ENCODE results near the gene TTBK2.

Gene TTBK2

DNA sequence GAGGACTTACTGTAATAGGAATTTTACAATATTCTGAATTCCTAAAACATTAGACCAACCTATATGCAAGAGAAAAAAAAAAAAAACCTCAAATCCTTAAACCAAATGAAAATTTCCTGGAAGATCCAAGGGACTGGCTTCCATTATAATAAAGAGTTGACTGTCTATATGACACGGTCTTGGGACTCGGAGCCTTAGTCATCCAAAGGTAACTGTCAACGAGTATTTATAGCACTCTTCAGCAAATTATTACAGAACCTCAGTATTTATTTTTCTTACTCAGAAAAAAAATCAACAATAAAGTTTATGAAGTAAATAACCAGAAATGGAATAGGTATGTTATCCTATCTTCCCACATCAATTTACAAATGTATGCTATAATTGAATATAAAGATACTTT lies 66.0 kb downstream of the TTBK2 start:
- Histone ChIP-seq H3K36me3 (ENCODE audit: insufficient read depth, low read length) (peaks cover 8% of the 10 kb centered on the region), H3K4me1 (ENCODE audit: insufficient read depth, low read length) (no peaks in the 10 kb centered on the region), H3K27ac (ENCODE audit: low read depth, low read length) (no peak overlapping the region), H3K9me3 (ENCODE audit: low read length) (no peaks in the 10 kb centered on the region), H3K4me3 (ENCODE audit: low read depth in 1 of 2, low read length in 2 of 2) (no peak overlapping the region), H3K27me3 (ENCODE audit: control insufficient read depth in 1 of 2, insufficient read depth in 2 of 2, low read length in 2 of 2) (no peaks in the 10 kb centered on the region), H3K9ac (ENCODE audit: low read length) (no peak overlapping the region)

DNA sequence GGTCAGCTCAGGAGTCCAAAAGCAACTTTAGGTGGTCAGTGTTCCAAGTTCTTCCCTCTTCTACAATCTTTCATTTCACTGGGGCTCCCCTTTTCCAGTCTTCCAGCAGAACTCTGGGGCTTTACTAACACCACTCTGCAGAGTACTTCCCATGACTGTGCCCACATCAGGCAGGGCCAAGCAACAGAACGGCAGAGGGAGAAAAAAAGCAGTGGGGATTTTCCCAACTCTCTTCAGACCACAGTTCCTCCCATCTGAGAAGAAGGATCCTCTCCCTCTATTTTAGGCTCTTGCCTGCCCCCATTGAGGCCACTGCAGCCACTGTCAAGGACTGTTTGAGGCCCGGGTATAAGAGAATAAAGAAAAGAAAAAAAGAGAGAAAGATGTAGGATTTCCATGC lies 70.7 kb downstream of the TTBK2 start:
- Histone ChIP-seq H3K9me3 (ENCODE audit: low read length) (no peaks in the 10 kb centered on the region), H3K27ac (ENCODE audit: low read depth, low read length) (no peak overlapping the region), H3K4me3 (ENCODE audit: low read depth in 1 of 2, low read length in 2 of 2) (no peak overlapping the region), H3K4me1 (ENCODE audit: insufficient read depth, low read length) (no peaks in the 10 kb centered on the region), H3K27me3 (ENCODE audit: control insufficient read depth in 1 of 2, insufficient read depth in 2 of 2, low read length in 2 of 2) (no peaks in the 10 kb centered on the region), H3K36me3 (ENCODE audit: insufficient read depth, low read length) (peaks cover 5% of the 10 kb centered on the region), H3K9ac (ENCODE audit: low read length) (no peak overlapping the region)

DNA sequence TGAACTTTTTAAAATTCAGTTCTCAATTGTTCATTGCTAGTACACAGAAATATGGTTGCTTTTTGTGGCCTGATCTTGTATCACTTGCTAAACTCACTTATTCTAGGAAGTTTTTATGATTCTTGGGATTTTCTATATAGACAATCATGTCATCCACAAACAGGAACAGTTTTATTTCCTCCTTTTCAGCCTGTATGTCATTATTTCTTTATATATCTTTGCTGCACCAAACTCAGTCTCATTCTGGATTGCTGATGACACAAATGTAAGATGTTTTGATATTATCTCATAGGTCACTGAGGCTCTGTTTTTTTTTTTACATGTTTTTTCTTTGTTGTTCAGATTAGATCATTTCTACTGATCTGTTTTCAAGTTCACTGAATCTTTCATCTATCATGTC lies 71.7 kb downstream of the TTBK2 start:
- Histone ChIP-seq H3K27ac (ENCODE audit: low read depth, low read length) (no peak overlapping the region), H3K9ac (ENCODE audit: low read length) (no peak overlapping the region), H3K4me3 (ENCODE audit: low read depth in 1 of 2, low read length in 2 of 2) (no peak overlapping the region), H3K27me3 (ENCODE audit: control insufficient read depth in 1 of 2, insufficient read depth in 2 of 2, low read length in 2 of 2) (no peaks in the 10 kb centered on the region), H3K4me1 (ENCODE audit: insufficient read depth, low read length) (no peaks in the 10 kb centered on the region), H3K36me3 (ENCODE audit: insufficient read depth, low read length) (peaks cover 5% of the 10 kb centered on the region), H3K9me3 (ENCODE audit: low read length) (no peaks in the 10 kb centered on the region)

DNA sequence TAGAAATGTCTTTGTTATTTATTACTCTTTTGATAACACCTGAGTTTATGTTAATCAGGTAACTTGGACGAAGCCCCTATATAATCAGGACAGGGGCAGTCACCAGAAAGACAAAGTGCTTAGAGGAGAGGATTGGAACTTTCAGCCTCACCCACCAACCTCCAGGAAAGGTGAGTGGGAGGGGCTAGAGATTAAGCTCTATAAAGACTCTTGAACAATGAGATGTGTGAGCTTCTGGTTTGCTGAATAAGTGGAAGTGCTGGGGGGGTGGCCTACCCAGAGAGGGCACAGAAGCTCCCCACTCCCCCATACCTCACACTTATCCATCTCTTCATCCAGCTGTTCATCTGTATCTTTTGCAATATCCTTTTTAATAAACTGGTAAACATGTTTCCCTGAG lies 73.9 kb downstream of the TTBK2 start:
- Histone ChIP-seq H3K4me1 (ENCODE audit: insufficient read depth, low read length) (no peaks in the 10 kb centered on the region), H3K9me3 (ENCODE audit: low read length) (no peaks in the 10 kb centered on the region), H3K27me3 (ENCODE audit: control insufficient read depth in 1 of 2, insufficient read depth in 2 of 2, low read length in 2 of 2) (no peaks in the 10 kb centered on the region), H3K4me3 (ENCODE audit: low read depth in 1 of 2, low read length in 2 of 2) (no peak overlapping the region), H3K9ac (ENCODE audit: low read length) (no peak overlapping the region), H3K27ac (ENCODE audit: low read depth, low read length) (no peak overlapping the region), H3K36me3 (ENCODE audit: insufficient read depth, low read length) (peaks cover 5% of the 10 kb centered on the region)

- Histone ChIP-seq H3K27me3 (ENCODE audit: control insufficient read depth in 1 of 2, insufficient read depth in 2 of 2, low read length in 2 of 2) (no peaks in the 10 kb centered on the region), H3K9ac (ENCODE audit: low read length) (no peak overlapping the region), H3K9me3 (ENCODE audit: low read length) (no peaks in the 10 kb centered on the region), H3K4me1 (ENCODE audit: insufficient read depth, low read length) (no peaks in the 10 kb centered on the region), H3K27ac (ENCODE audit: low read depth, low read length) (no peak overlapping the region), H3K4me3 (ENCODE audit: low read depth in 1 of 2, low read length in 2 of 2) (no peak overlapping the region), H3K36me3 (ENCODE audit: insufficient read depth, low read length) (peaks cover 5% of the 10 kb centered on the region)
Measured at GRCh38 chr15:42845581-42845980, 75.0 kb downstream of the TTBK2 start.

GRCh38 chr15:42843699-42844098 lies 76.9 kb downstream of the TTBK2 start:
- Histone ChIP-seq H3K9me3 (ENCODE audit: low read length) (no peaks in the 10 kb centered on the region), H3K27ac (ENCODE audit: low read depth, low read length) (no peak overlapping the region), H3K4me1 (ENCODE audit: insufficient read depth, low read length) (no peaks in the 10 kb centered on the region), H3K9ac (ENCODE audit: low read length) (no peak overlapping the region), H3K4me3 (ENCODE audit: low read depth in 1 of 2, low read length in 2 of 2) (no peak overlapping the region), H3K27me3 (ENCODE audit: control insufficient read depth in 1 of 2, insufficient read depth in 2 of 2, low read length in 2 of 2) (no peaks in the 10 kb centered on the region), H3K36me3 (ENCODE audit: insufficient read depth, low read length) (peaks cover 8% of the 10 kb centered on the region)

GRCh38 chr15:42836251-42836650 lies 84.3 kb downstream of the TTBK2 start:
- Histone ChIP-seq H3K4me3 (ENCODE audit: low read depth in 1 of 2, low read length in 2 of 2) (no peak overlapping the region), H3K9me3 (ENCODE audit: low read length) (no peaks in the 10 kb centered on the region), H3K4me1 (ENCODE audit: insufficient read depth, low read length) (no peaks in the 10 kb centered on the region), H3K27me3 (ENCODE audit: control insufficient read depth in 1 of 2, insufficient read depth in 2 of 2, low read length in 2 of 2) (no peaks in the 10 kb centered on the region), H3K27ac (ENCODE audit: low read depth, low read length) (no peak overlapping the region), H3K36me3 (ENCODE audit: insufficient read depth, low read length) (peaks cover 8% of the 10 kb centered on the region), H3K9ac (ENCODE audit: low read length) (no peak overlapping the region)

DNA sequence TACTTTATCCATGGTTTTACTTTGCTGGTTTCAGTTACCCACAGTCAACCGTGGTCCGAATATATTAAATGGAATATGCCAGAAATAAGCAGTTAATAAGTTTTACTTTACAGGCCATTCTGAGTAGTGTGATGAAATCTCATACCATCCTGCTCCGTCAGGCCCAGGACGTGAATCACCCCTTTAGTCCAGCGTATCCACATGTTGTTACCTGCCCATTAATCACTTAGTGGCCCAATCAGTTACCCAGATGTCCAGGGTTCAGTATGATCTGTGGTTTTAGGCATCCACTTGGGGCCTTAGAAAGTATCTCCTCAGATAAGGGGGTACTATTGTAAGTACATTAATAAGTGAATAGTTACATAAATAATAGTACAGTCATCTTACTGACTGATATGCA lies 88.0 kb downstream of the TTBK2 start:
- Histone ChIP-seq H3K27ac (ENCODE audit: low read depth, low read length) (no peak overlapping the region), H3K4me1 (ENCODE audit: insufficient read depth, low read length) (no peaks in the 10 kb centered on the region), H3K27me3 (ENCODE audit: control insufficient read depth in 1 of 2, insufficient read depth in 2 of 2, low read length in 2 of 2) (no peaks in the 10 kb centered on the region), H3K9me3 (ENCODE audit: low read length) (no peaks in the 10 kb centered on the region), H3K4me3 (ENCODE audit: low read depth in 1 of 2, low read length in 2 of 2) (no peak overlapping the region), H3K36me3 (ENCODE audit: insufficient read depth, low read length) (no peaks in the 10 kb centered on the region), H3K9ac (ENCODE audit: low read length) (no peak overlapping the region)

- Histone ChIP-seq H3K27ac (ENCODE audit: low read depth, low read length) (no peak overlapping the region), H3K9me3 (ENCODE audit: low read length) (no peaks in the 10 kb centered on the region), H3K36me3 (ENCODE audit: insufficient read depth, low read length) (peaks cover 9% of the 10 kb centered on the region), H3K27me3 (ENCODE audit: control insufficient read depth in 1 of 2, insufficient read depth in 2 of 2, low read length in 2 of 2) (no peaks in the 10 kb centered on the region), H3K4me1 (ENCODE audit: insufficient read depth, low read length) (no peaks in the 10 kb centered on the region), H3K9ac (ENCODE audit: low read length) (no peak overlapping the region), H3K4me3 (ENCODE audit: low read depth in 1 of 2, low read length in 2 of 2) (no peak overlapping the region)
Measured at GRCh38 chr15:42826251-42826890, 94.2 kb downstream of the TTBK2 start.

DNA sequence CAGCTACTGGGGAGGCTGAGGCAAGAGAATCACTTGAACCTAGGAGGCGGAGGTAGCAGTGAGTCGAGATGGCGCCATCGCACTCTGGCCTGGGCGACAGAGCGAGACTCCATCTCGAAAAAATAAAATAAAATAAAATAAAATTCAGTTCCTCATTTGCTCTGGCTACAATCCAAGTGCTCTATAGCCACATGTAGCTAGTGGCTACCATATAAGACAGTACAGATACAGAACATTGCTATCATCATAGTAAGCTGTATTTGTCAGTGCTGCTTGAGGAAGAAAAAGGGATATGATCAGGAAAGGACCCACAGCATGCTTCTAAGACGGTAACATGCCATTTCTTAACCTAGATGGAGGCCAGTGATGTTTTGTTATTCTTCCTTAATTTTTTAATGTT lies 95.0 kb downstream of the TTBK2 start:
- Histone ChIP-seq H3K36me3 (ENCODE audit: insufficient read depth, low read length) (peaks cover 9% of the 10 kb centered on the region), H3K9me3 (ENCODE audit: low read length) (no peaks in the 10 kb centered on the region), H3K4me3 (ENCODE audit: low read depth in 1 of 2, low read length in 2 of 2) (no peak overlapping the region), H3K27ac (ENCODE audit: low read depth, low read length) (no peak overlapping the region), H3K4me1 (ENCODE audit: insufficient read depth, low read length) (no peaks in the 10 kb centered on the region), H3K27me3 (ENCODE audit: control insufficient read depth in 1 of 2, insufficient read depth in 2 of 2, low read length in 2 of 2) (no peaks in the 10 kb centered on the region), H3K9ac (ENCODE audit: low read length) (no peak overlapping the region)

DNA sequence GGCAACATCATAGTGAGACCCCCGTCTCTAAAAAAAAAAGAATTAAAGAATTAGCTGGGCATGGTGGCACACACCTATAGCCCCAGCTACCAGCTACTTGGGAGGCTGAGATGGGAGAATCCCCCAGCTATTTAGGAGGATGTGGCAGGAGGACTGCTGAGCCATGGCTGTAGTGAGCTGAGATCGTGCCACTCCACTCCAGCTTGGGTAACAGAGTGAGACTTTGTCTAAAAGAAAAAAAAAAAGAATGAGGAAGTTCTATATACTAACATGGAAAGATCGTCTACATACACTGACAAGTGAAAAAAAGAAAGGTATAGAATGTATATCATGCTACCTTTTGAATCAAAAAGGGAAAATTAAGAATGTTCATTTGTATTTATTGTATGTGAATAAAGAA lies 99.8 kb downstream of the TTBK2 start:
- no peak overlapping the region for H3K9ac ChIP-seq (ENCODE audit: low read length)
- H3K27ac ChIP-seq (ENCODE audit: low read depth, low read length) = no peak overlapping the region
- H3K4me3 ChIP-seq (ENCODE audit: low read depth in 1 of 2, low read length in 2 of 2) = no peak overlapping the region
- H3K4me1 ChIP-seq (ENCODE audit: insufficient read depth, low read length) = peaks cover 7% of the 10 kb centered on the region
- no peaks in the 10 kb centered on the region for H3K36me3 ChIP-seq (ENCODE audit: insufficient read depth, low read length)
- no peaks in the 10 kb centered on the region for H3K27me3 ChIP-seq (ENCODE audit: control insufficient read depth in 1 of 2, insufficient read depth in 2 of 2, low read length in 2 of 2)
- H3K9me3 ChIP-seq (ENCODE audit: low read length) = no peaks in the 10 kb centered on the region

DNA sequence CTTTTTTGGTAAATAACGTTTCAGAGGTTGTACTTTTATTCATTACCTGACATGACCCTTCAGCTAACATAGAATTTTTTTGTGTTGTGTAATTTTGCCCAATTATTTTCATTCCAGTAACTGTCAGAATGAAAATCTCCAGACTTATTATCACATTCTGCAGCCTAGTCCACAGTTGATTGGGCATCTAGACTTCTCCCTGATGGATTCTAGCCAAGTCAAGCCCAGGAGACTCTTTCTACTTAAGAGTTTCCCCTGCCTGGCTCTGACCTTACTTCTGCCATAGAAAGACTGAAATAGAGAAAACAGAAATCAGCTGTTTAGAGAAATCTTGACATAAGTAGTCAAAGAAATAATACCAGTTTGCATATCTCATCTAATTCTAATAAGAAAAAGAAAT lies 100.8 kb downstream of the TTBK2 start:
- Histone ChIP-seq H3K4me3 (ENCODE audit: low read depth in 1 of 2, low read length in 2 of 2) (no peak overlapping the region), H3K9me3 (ENCODE audit: low read length) (no peaks in the 10 kb centered on the region), H3K27ac (ENCODE audit: low read depth, low read length) (no peak overlapping the region), H3K4me1 (ENCODE audit: insufficient read depth, low read length) (peaks cover 7% of the 10 kb centered on the region), H3K27me3 (ENCODE audit: control insufficient read depth in 1 of 2, insufficient read depth in 2 of 2, low read length in 2 of 2) (no peaks in the 10 kb centered on the region), H3K36me3 (ENCODE audit: insufficient read depth, low read length) (no peaks in the 10 kb centered on the region), H3K9ac (ENCODE audit: low read length) (no peak overlapping the region)
